HepG2 (cell line): Measurements from ENCODE around the gene UNC5B. TPM values are rescaled to one million over a fixed set of nuclear protein-coding genes. Genes with fewer than 3 reads are reported as not detected.

Experiments used
- ASH2L ChIP-seq: fragments of 300-600, 200-600 bp; sonication (generic); IDR thresholded peaks from 2 replicates; pipeline ENCODE4 v1.7.0; 2017; ENCODE audit warnings: low read depth, mild to moderate bottlenecking, moderate library complexity, mixed read lengths, low read length; ENCODE audit not compliant: insufficient read length
- DR1 ChIP-seq: sonication (generic); formaldehyde crosslinking; IDR thresholded peaks from 2 replicates; pipeline ENCODE4 v1.8.0; 2021; ENCODE audit warnings: mild to moderate bottlenecking, missing genetic modification reagents, inconsistent platforms
- ETS1 ChIP-seq: sonication (generic); formaldehyde crosslinking; IDR thresholded peaks from 2 replicates; pipeline ENCODE4 v1.4.0; 2020; ENCODE audit warnings: missing genetic modification reagents
- FOXO1 ChIP-seq: sonication (generic); formaldehyde crosslinking; IDR thresholded peaks from 2 replicates; pipeline ENCODE4 v1.4.0; 2020; ENCODE audit warnings: missing genetic modification reagents
- MAFF ChIP-seq: IDR thresholded peaks from 2 replicates; pipeline ENCODE4 v1.6.1; 2011; ENCODE audit warnings: low read depth, low read length, improper control_type of control experiment
- MAZ ChIP-seq, 2 experiments: sonication (generic) in 1 of 2; formaldehyde crosslinking in 1 of 2; IDR thresholded peaks; 2 replicates each; pipeline versions ENCODE4 v1.5.0 to v1.6.1; 2012 to 2020; ENCODE audit warnings: low read depth in 2 of 2, mild to moderate bottlenecking in 2 of 2, borderline replicate concordance in 1 of 2, improper control_type of control experiment in 1 of 2, low read length in 1 of 2, missing genetic modification reagents in 1 of 2, moderate library complexity in 1 of 2
- PPARG ChIP-seq: conservative IDR thresholded peaks from 2 replicates; pipeline ENCODE4 v1.6.1; 2016; ENCODE audit warnings: missing biosample characterization, missing genetic modification reagents
- RBFOX2 ChIP-seq: fragments of 200-400 bp; formaldehyde crosslinking; IDR thresholded peaks from 2 replicates; pipeline ENCODE4 v1.6.1; 2017; ENCODE audit warnings: low read depth, mild to moderate bottlenecking, low read length
- STAT5B ChIP-seq: sonication (generic); formaldehyde crosslinking; IDR thresholded peaks from 2 replicates; pipeline ENCODE4 v1.4.0; 2020; ENCODE audit warnings: missing genetic modification reagents
- TAF1 ChIP-seq: sonication (generic); formaldehyde crosslinking; IDR thresholded peaks from 2 replicates; pipeline ENCODE4 v1.4.0; 2020; ENCODE audit warnings: missing genetic modification reagents
- ZNF235 ChIP-seq: sonication (generic); formaldehyde crosslinking; IDR thresholded peaks from 2 replicates; pipeline ENCODE4 v1.8.1; 2023; ENCODE audit warnings: mild to moderate bottlenecking, missing genetic modification reagents, borderline replicate concordance
- polyA plus RNA-seq, 8 experiments: library from polyadenylated mRNA; depleted of rRNA in 3 of 8; stranded (reverse) in 7 of 8; unstranded in 1 of 8; fragments of >200 nt; fragmentation: Illumina TruSeq in 4 of 8; extraction: Trizol in 4 of 8; gene quantifications; 2 replicates each; pipeline versions ENCODE4 v1.2.1 to v1.2.3, GENCODE V29; 2011 to 2016; ENCODE audit warnings: low read depth in 4 of 8, missing spikeins in 1 of 8, mixed read lengths in 1 of 8; ENCODE audit not compliant: insufficient read depth in 1 of 8
- total RNA-seq, 5 experiments: library from RNA; depleted of rRNA; stranded (reverse); fragments of >200 nt; fragmentation: Illumina TruSeq; extraction: Trizol; gene quantifications; 2 replicates each; pipeline ENCODE4 v1.2.3, GENCODE V29; 2016; ENCODE audit warnings: low read depth in 1 of 5
- TF ChIP-seq, protein P1 (sequence below): sonication (generic); formaldehyde crosslinking; conservative IDR thresholded peaks from 2 replicates; pipeline ENCODE4 v1.4.0; 2020; ENCODE audit warnings: mild to moderate bottlenecking, missing genetic modification reagents, moderate library complexity
- TF ChIP-seq, protein P2 (sequence below): sonication (generic); formaldehyde crosslinking; IDR thresholded peaks from 2 replicates; pipeline ENCODE4 v1.4.0; 2020; ENCODE audit warnings: missing genetic modification reagents
- TF ChIP-seq, protein P3 (sequence below): sonication (generic); formaldehyde crosslinking; IDR thresholded peaks from 2 replicates; pipeline ENCODE4 v1.4.0; 2020; ENCODE audit warnings: missing genetic modification reagents
- TF ChIP-seq, protein P4 (sequence below): sonication (generic); formaldehyde crosslinking; IDR thresholded peaks from 2 replicates; pipeline ENCODE4 v1.4.0; 2020; ENCODE audit warnings: missing genetic modification reagents, low read depth, mild to moderate bottlenecking, borderline replicate concordance

UNC5B gene
- total and polyA plus RNA-seq, 2 of the 13 experiments (the other 11 are each of a cell fraction or from before 2014, with no cell fraction given), result 0.07 TPM

- TF ChIP-seq PPARG (CRISPR knock-in tag) (peak; percentile 16; the same call in 1 of the 2 replicates), STAT5B (CRISPR knock-in tag) (no peak), DR1 (no peak), FOXO1 (CRISPR knock-in tag) (peak; percentile 96), ASH2L (peak; percentile 63), ZNF235 (CRISPR knock-in tag) (peak; percentile 84; the same call in 1 of the 2 replicates), MAZ (IDR thresholded peaks at IDR 0.05; ENCODE audit: borderline replicate concordance, low read depth, low read length) (peak; percentile 25; the same call in 1 of the 2 replicates), MAZ (CRISPR knock-in tag; IDR thresholded peaks at IDR 0.05; ENCODE audit: low read depth) (no peak), TAF1 (CRISPR knock-in tag) (peak; percentile 51; the same call in 1 of the 2 replicates), MAFF (no peak), RBFOX2 (peak; percentile 83), ETS1 (CRISPR knock-in tag) (peak; percentile 86; the same call in 1 of the 2 replicates)
- TF ChIP-seq, protein P1, sequence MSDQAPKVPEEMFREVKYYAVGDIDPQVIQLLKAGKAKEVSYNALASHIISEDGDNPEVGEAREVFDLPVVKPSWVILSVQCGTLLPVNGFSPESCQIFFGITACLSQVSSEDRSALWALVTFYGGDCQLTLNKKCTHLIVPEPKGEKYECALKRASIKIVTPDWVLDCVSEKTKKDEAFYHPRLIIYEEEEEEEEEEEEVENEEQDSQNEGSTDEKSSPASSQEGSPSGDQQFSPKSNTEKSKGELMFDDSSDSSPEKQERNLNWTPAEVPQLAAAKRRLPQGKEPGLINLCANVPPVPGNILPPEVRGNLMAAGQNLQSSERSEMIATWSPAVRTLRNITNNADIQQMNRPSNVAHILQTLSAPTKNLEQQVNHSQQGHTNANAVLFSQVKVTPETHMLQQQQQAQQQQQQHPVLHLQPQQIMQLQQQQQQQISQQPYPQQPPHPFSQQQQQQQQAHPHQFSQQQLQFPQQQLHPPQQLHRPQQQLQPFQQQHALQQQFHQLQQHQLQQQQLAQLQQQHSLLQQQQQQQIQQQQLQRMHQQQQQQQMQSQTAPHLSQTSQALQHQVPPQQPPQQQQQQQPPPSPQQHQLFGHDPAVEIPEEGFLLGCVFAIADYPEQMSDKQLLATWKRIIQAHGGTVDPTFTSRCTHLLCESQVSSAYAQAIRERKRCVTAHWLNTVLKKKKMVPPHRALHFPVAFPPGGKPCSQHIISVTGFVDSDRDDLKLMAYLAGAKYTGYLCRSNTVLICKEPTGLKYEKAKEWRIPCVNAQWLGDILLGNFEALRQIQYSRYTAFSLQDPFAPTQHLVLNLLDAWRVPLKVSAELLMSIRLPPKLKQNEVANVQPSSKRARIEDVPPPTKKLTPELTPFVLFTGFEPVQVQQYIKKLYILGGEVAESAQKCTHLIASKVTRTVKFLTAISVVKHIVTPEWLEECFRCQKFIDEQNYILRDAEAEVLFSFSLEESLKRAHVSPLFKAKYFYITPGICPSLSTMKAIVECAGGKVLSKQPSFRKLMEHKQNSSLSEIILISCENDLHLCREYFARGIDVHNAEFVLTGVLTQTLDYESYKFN (CRISPR knock-in tag), result peak; percentile 18; the same call in 1 of the 2 replicates
- TF ChIP-seq, protein P2, sequence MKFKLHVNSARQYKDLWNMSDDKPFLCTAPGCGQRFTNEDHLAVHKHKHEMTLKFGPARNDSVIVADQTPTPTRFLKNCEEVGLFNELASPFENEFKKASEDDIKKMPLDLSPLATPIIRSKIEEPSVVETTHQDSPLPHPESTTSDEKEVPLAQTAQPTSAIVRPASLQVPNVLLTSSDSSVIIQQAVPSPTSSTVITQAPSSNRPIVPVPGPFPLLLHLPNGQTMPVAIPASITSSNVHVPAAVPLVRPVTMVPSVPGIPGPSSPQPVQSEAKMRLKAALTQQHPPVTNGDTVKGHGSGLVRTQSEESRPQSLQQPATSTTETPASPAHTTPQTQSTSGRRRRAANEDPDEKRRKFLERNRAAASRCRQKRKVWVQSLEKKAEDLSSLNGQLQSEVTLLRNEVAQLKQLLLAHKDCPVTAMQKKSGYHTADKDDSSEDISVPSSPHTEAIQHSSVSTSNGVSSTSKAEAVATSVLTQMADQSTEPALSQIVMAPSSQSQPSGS, result no peak
- TF ChIP-seq, protein P3, sequence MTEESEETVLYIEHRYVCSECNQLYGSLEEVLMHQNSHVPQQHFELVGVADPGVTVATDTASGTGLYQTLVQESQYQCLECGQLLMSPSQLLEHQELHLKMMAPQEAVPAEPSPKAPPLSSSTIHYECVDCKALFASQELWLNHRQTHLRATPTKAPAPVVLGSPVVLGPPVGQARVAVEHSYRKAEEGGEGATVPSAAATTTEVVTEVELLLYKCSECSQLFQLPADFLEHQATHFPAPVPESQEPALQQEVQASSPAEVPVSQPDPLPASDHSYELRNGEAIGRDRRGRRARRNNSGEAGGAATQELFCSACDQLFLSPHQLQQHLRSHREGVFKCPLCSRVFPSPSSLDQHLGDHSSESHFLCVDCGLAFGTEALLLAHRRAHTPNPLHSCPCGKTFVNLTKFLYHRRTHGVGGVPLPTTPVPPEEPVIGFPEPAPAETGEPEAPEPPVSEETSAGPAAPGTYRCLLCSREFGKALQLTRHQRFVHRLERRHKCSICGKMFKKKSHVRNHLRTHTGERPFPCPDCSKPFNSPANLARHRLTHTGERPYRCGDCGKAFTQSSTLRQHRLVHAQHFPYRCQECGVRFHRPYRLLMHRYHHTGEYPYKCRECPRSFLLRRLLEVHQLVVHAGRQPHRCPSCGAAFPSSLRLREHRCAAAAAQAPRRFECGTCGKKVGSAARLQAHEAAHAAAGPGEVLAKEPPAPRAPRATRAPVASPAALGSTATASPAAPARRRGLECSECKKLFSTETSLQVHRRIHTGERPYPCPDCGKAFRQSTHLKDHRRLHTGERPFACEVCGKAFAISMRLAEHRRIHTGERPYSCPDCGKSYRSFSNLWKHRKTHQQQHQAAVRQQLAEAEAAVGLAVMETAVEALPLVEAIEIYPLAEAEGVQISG (CRISPR knock-in tag), result peak; percentile 37; the same call in 1 of the 2 replicates
- TF ChIP-seq, protein P4, sequence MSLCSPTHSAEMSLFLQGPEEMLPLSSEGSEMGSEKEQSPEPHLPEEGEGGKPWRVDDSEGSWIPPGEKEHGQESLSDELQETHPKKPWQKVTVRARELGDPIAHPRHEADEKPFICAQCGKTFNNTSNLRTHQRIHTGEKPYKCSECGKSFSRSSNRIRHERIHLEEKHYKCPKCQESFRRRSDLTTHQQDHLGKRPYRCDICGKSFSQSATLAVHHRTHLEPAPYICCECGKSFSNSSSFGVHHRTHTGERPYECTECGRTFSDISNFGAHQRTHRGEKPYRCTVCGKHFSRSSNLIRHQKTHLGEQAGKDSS (CRISPR knock-in tag), result 0 out of 2 replicates have a peak, but pooled peaks have one; percentile 45
These were observed 106.9 kb downstream of the UNC5B start, which contains the start of gene SLC29A3 (continued) for GRCh38 chr10:71319042-71319799.
